ENCODE measurements around the gene CD44.

Gene CD44

DNA sequence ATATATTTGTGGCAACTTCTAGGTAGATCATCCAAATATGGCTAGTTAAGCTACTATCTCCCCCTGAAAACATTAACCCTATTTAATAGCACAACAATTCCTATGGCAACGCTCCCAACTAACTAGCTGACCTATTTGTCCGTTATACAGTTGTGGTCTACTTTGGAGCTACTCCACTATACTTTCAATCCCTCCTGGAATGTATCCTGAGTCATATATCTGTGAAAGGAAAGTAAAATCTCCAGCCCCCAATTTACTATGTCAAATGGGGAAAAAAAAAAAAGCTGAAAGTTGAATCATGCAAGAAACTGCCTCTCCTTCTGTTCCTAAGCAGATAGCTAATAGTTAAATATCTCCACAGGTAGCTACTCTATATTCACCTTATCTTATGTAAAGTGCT, 128.5 kb downstream of the CD44 start:
- ATAC-seq (replicated peaks) (no peak), DNase-seq (no peak)
- Mint-ChIP-seq H3K27ac (no peak overlapping the region), H3K27me3 (no peaks in the 10 kb centered on the region), H3K4me3 (no peak overlapping the region), H3K9me3 (peaks cover 4 to 12% of the 10 kb centered on the region in 2 donors), H3K36me3 (peaks cover 0 to 4% of the 10 kb centered on the region in 2 donors), H3K4me1 (peaks cover 25 to 38% of the 10 kb centered on the region in 2 donors)

GRCh38 chr11:35270342-35270741, 131.4 kb downstream of the CD44 start:
- H3K4me3 Mint-ChIP-seq, result no peak overlapping the region
- no peak overlapping the region for H3K27ac Mint-ChIP-seq
- H3K4me1 Mint-ChIP-seq, result peaks cover 43 to 62% of the 10 kb centered on the region in 2 donors
- peaks cover 4 to 12% of the 10 kb centered on the region in 2 donors for H3K9me3 Mint-ChIP-seq
- DNase-seq, result no peak
- H3K36me3 Mint-ChIP-seq, result peaks cover 0 to 4% of the 10 kb centered on the region in 2 donors
- H3K27me3 Mint-ChIP-seq, result no peaks in the 10 kb centered on the region
- ATAC-seq (replicated peaks), result no peak

DNA sequence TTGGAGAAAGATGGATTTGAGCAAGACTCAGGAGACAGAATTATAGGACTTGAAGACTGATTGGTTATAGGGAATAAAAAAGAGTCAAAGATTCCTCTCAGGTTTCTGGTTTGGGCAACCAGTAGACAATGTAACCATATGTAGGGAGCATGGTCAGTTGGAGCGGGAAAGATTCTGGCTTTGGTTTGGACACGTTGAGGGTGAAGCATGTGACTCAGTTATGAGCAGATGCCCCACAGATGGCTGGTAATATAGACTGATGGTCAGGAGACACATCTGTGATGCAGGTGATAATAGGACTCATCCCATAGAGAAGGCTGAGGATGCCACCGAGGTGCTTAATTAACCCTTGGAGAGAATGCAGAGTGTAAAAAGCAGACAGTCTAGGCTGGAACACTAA, 132.1 kb downstream of the CD44 start:
- Mint-ChIP-seq H3K4me1 (peaks cover 43 to 62% of the 10 kb centered on the region in 2 donors), H3K36me3 (peaks cover 0 to 4% of the 10 kb centered on the region in 2 donors), H3K27me3 (no peaks in the 10 kb centered on the region), H3K9me3 (peaks cover 4 to 12% of the 10 kb centered on the region in 2 donors), H3K27ac (no peak overlapping the region), H3K4me3 (no peak overlapping the region)
- ATAC-seq (replicated peaks) (no peak), DNase-seq (no peak)

- peaks cover 44 to 62% of the 10 kb centered on the region in 2 donors for H3K4me1 Mint-ChIP-seq
- no peaks in the 10 kb centered on the region for H3K27me3 Mint-ChIP-seq
- H3K4me3 Mint-ChIP-seq, result peak overlapping the region; percentile 31 to 33
- peak overlapping the region; percentile 1 for H3K27ac Mint-ChIP-seq
- H3K9me3 Mint-ChIP-seq, result peaks cover 4 to 12% of the 10 kb centered on the region in 2 donors
- ATAC-seq (replicated peaks) (peak; percentile 85 to 88), DNase-seq (peak; percentile 64)
- H3K36me3 Mint-ChIP-seq, result peaks cover 0 to 4% of the 10 kb centered on the region in 2 donors
Observed at GRCh38 chr11:35272391-35272902, 133.5 kb downstream of the CD44 start.

DNA sequence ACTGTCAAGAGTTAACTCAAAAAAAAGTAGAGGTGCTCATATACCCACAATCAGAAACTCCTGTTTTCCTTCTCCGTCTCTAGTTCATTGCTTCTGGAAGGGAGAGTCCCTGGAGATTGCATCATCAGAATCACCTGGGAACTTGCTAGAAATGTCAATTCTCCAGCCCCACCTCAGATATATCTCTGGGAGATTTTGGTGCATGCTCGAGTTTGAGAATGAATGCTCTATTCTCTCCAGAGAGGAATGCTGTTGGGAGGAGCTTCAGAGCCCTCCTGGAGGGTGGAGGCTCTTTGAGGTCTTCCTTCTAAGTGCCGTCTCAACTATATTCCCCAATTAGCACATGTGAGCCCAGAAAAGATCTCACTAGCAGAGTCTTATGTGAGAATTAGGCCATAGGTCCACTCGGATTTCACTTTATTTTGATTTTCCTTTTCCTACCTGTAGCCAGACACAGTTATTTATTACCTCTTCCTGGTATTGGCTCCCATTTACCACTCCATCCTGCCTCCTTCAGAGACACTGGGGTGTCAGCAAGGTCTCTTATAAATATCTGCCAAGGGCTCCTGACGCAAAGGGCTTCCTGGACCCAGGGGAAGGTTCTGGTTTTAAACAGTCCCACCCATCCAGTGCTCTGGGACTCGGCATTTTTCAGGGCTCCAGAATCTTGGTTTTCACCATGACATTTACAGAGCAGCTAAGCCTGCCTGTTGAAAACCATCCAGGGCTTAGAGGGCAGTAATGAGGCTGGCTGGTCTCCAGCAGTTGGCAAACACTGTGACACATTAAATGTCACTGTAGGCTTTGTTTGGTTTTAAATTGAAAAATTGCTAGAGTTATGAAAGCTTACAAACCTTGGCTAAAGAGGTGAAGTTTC, 136.2 kb downstream of the CD44 start:
- Mint-ChIP-seq H3K27me3 (no peaks in the 10 kb centered on the region), H3K36me3 (peaks cover 0 to 4% of the 10 kb centered on the region in 2 donors), H3K4me3 (no peak overlapping the region), H3K4me1 (peaks cover 49 to 63% of the 10 kb centered on the region in 2 donors), H3K9me3 (peaks cover 4 to 16% of the 10 kb centered on the region in 2 donors), H3K27ac (peak overlapping the region; percentile 26)
- ATAC-seq (replicated peaks), result no peak
- no peak for DNase-seq

GRCh38 chr11:35275786-35276170, 136.8 kb downstream of the CD44 start:
- no peak for ATAC-seq (replicated peaks)
- peak overlapping the region; percentile 26 for H3K27ac Mint-ChIP-seq
- peaks cover 46 to 60% of the 10 kb centered on the region in 2 donors for H3K4me1 Mint-ChIP-seq
- no peak for DNase-seq
- peaks cover 0 to 2% of the 10 kb centered on the region in 2 donors for H3K36me3 Mint-ChIP-seq
- H3K4me3 Mint-ChIP-seq, result no peak overlapping the region
- peaks cover 4 to 12% of the 10 kb centered on the region in 2 donors for H3K9me3 Mint-ChIP-seq
- H3K27me3 Mint-ChIP-seq, result no peaks in the 10 kb centered on the region

- DNase-seq (no peak), ATAC-seq (replicated peaks) (peak; percentile 35 to 38)
Observed at GRCh38 chr11:35276396-35277145, 137.6 kb downstream of the CD44 start.

DNA sequence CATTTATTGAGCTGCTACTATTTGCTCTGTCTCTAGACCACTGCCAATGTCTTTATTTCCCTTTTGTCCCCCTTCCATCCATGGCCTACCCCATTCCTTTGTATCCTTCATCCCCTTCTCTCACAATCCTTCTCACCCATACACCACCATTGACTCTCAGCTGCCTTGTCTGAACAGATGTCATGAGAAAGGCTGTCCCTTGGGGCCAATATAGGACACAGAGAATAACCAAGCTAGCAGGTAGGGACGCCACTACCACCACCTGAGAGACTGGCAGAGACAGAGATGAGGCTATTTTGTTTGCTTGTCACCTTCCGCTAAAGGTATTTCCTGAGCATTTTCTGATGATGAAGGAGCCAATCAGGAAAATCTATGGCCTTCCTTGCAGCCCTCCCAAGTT, 138.9 kb downstream of the CD44 start:
- peak; percentile 53 to 58 for ATAC-seq (replicated peaks)
- H3K27ac Mint-ChIP-seq, result no peak overlapping the region
- H3K4me1 Mint-ChIP-seq, result peaks cover 36 to 49% of the 10 kb centered on the region in 2 donors

More at GRCh38 chr11:35276396-35277145, 137.6 kb downstream of the CD44 start:
- H3K9me3 Mint-ChIP-seq, result peaks cover 4 to 8% of the 10 kb centered on the region in 2 donors
- no peaks in the 10 kb centered on the region for H3K36me3 Mint-ChIP-seq
- no peaks in the 10 kb centered on the region for H3K27me3 Mint-ChIP-seq
- H3K27ac Mint-ChIP-seq, result peak overlapping the region; percentile 57
- H3K4me1 Mint-ChIP-seq, result peaks cover 38 to 52% of the 10 kb centered on the region in 2 donors
- H3K4me3 Mint-ChIP-seq, result no peak overlapping the region

DNA sequence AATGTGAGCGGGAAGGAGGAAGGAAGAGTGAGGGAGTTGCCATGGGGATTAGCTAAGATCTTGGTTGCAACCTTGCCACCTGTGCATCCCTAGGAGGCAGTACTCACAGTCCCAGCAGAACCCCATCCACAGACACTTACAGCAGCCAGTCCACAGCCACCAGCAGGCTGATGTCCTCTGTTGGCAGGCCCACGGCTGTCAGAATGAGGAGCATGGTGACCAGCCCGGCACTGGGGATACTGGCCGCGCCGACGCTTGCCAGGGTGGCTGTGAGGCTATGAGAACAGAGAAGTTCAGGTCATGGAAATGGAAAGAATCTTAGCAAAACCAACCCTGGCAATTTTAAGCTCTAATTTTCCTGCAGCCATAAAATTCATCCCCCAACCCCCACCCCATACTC, 141.8 kb downstream of the CD44 start:
- Mint-ChIP-seq H3K36me3 (no peaks in the 10 kb centered on the region), H3K27me3 (no peaks in the 10 kb centered on the region), H3K4me3 (no peak overlapping the region), H3K9me3 (peaks cover 0 to 4% of the 10 kb centered on the region in 2 donors), H3K27ac (no peak overlapping the region), H3K4me1 (peaks cover 20 to 27% of the 10 kb centered on the region in 2 donors)
- DNase-seq, result no peak
- ATAC-seq (replicated peaks), result no peak

More for the DNA sequence above, 138.9 kb downstream of the CD44 start:
- DNase-seq, result no peak
- Mint-ChIP-seq H3K4me3 (no peak overlapping the region), H3K27me3 (no peaks in the 10 kb centered on the region), H3K36me3 (no peaks in the 10 kb centered on the region), H3K9me3 (peaks cover 0 to 4% of the 10 kb centered on the region in 2 donors)

GRCh38 chr11:35281169-35281688, 142.3 kb downstream of the CD44 start:
- Mint-ChIP-seq H3K4me3 (no peak overlapping the region), H3K4me1 (peaks cover 16 to 22% of the 10 kb centered on the region in 2 donors), H3K27ac (no peak overlapping the region), H3K27me3 (no peaks in the 10 kb centered on the region), H3K9me3 (peaks cover 0 to 4% of the 10 kb centered on the region in 2 donors), H3K36me3 (no peaks in the 10 kb centered on the region)
- DNase-seq (no peak), ATAC-seq (replicated peaks) (no peak)

All from stimulated activated naive B cell treated with anti-CD40 and anti-IgM and Interleukin-4, amounts not matched to agents 10 μg/mL and 1 μg/mL and 100 μg/mL, for 72 hours (primary cell).